Stimulated activated CD4-positive, alpha-beta T cell treated with anti-CD3 and anti-CD28 coated beads, Interleukin-4, amount 100 ng/mL, for 24 hours (primary cell): ENCODE data around the gene KRTAP5-11.
"Not testable (repeated sequence)": the region's sequence is repeated elsewhere in the genome, so short reads cannot be mapped to it uniquely, and the experiment has no call there.

Source experiments
- DNase-seq: peaks from one replicate; pipeline ENCODE4 v3.0.0-alpha.2; 2020

KRTAP5-11 gene

GRCh38 chr11:71580057-71581003 lies 2.3 kb downstream of the KRTAP5-11 start:
- peak; percentile 36 for DNase-seq

- DNase-seq, result not testable (repeated sequence)
Measured at GRCh38 chr11:71579513-71579912, 3.2 kb downstream of the KRTAP5-11 start.

- no peak for DNase-seq
Measured at GRCh38 chr11:71577469-71578004, 5.1 kb downstream of the KRTAP5-11 start.

- not testable (repeated sequence) for DNase-seq
Measured at GRCh38 chr11:71576688-71577465, 5.8 kb downstream of the KRTAP5-11 start.

- no peak for DNase-seq
Measured at GRCh38 chr11:71575723-71576424, 6.8 kb downstream of the KRTAP5-11 start.

- no peak for DNase-seq
Measured at GRCh38 chr11:71574418-71574817, 8.3 kb downstream of the KRTAP5-11 start.

GRCh38 chr11:71572811-71573210 lies 9.9 kb downstream of the KRTAP5-11 start:
- DNase-seq, result no peak

- not testable (repeated sequence) for DNase-seq
Measured at GRCh38 chr11:71571101-71571850, 11.4 kb downstream of the KRTAP5-11 start.

- no peak for DNase-seq
Measured at GRCh38 chr11:71568704-71569349, 13.8 kb downstream of the KRTAP5-11 start.

GRCh38 chr11:71567633-71568032 lies 15.0 kb downstream of the KRTAP5-11 start:
- not testable (repeated sequence) for DNase-seq

- not testable (repeated sequence) for DNase-seq
Measured at GRCh38 chr11:71566626-71567599, 15.8 kb downstream of the KRTAP5-11 start.

GRCh38 chr11:71566081-71566620 lies 16.5 kb downstream of the KRTAP5-11 start:
- no peak for DNase-seq

GRCh38 chr11:71565263-71565662 lies 17.4 kb downstream of the KRTAP5-11 start, which contains the start of gene KRTAP5-10:
KRTAP5-10 (plus strand) TSS chr11:71565563; CDS start chr11:71565588, 25 bp downstream.
- no peak for DNase-seq

- DNase-seq, result no peak
Measured at GRCh38 chr11:71564430-71564829, 18.2 kb downstream of the KRTAP5-11 start.

- DNase-seq, result peak; percentile 8
Measured at GRCh38 chr11:71563406-71563805, 19.3 kb downstream of the KRTAP5-11 start.

GRCh38 chr11:71562120-71562519 lies 20.6 kb downstream of the KRTAP5-11 start:
- DNase-seq, result no peak

GRCh38 chr11:71558996-71559395 lies 23.7 kb downstream of the KRTAP5-11 start:
- no peak for DNase-seq

- no peak for DNase-seq
Measured at GRCh38 chr11:71557257-71557656, 25.4 kb downstream of the KRTAP5-11 start.

- DNase-seq, result no peak
Measured at GRCh38 chr11:71556018-71556417, 26.7 kb downstream of the KRTAP5-11 start.

- DNase-seq, result no peak
Measured at GRCh38 chr11:71555508-71555907, 27.2 kb downstream of the KRTAP5-11 start.
